IMR-90 (cell line): Measurements from ENCODE around the gene NT5C3B.
"Not testable (repeated sequence)": the region's sequence is repeated elsewhere in the genome, so short reads cannot be mapped to it uniquely, and the experiment has no call there.

Experiments
- CHD1 ChIP-seq: IDR thresholded peaks from 2 replicates; pipeline ENCODE4 v1.6.1; 2012; ENCODE audit warnings: low read depth, low read length, improper control_type of control experiment
- MAZ ChIP-seq: IDR thresholded peaks from 2 replicates; pipeline ENCODE4 v1.6.1; 2012; ENCODE audit warnings: low read depth, mild to moderate bottlenecking, low read length, improper control_type of control experiment, moderate library complexity, borderline replicate concordance
- MXI1 ChIP-seq: IDR thresholded peaks from 2 replicates; pipeline ENCODE4 v1.6.1; 2012; ENCODE audit warnings: low read depth, mild to moderate bottlenecking, low read length, moderate library complexity, borderline replicate concordance
- RAD21 ChIP-seq: IDR thresholded peaks from 2 replicates; pipeline ENCODE4 v1.6.1; 2012; ENCODE audit warnings: low read length, improper control_type of control experiment
- TF ChIP-seq, protein P1 (sequence below): conservative IDR thresholded peaks from 2 replicates; pipeline ENCODE4 v1.5.1; 2012; ENCODE audit warnings: mild to moderate bottlenecking, low read depth, low read length, improper control_type of control experiment
- TF ChIP-seq, protein P2 (sequence below): fragments of 150-350 bp; IDR thresholded peaks from 2 replicates; pipeline ENCODE4 v1.6.1; 2017; ENCODE audit warnings: mild to moderate bottlenecking, antibody characterized with exemption, low read length, low read depth

- TF ChIP-seq, protein P1, sequence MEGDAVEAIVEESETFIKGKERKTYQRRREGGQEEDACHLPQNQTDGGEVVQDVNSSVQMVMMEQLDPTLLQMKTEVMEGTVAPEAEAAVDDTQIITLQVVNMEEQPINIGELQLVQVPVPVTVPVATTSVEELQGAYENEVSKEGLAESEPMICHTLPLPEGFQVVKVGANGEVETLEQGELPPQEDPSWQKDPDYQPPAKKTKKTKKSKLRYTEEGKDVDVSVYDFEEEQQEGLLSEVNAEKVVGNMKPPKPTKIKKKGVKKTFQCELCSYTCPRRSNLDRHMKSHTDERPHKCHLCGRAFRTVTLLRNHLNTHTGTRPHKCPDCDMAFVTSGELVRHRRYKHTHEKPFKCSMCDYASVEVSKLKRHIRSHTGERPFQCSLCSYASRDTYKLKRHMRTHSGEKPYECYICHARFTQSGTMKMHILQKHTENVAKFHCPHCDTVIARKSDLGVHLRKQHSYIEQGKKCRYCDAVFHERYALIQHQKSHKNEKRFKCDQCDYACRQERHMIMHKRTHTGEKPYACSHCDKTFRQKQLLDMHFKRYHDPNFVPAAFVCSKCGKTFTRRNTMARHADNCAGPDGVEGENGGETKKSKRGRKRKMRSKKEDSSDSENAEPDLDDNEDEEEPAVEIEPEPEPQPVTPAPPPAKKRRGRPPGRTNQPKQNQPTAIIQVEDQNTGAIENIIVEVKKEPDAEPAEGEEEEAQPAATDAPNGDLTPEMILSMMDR: not testable (repeated sequence)
- TF ChIP-seq RAD21, CHD1, MAZ, MXI1: not testable (repeated sequence)
- TF ChIP-seq, protein P2, sequence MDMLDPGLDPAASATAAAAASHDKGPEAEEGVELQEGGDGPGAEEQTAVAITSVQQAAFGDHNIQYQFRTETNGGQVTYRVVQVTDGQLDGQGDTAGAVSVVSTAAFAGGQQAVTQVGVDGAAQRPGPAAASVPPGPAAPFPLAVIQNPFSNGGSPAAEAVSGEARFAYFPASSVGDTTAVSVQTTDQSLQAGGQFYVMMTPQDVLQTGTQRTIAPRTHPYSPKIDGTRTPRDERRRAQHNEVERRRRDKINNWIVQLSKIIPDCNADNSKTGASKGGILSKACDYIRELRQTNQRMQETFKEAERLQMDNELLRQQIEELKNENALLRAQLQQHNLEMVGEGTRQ: not testable (repeated sequence)
These were observed 59.7 kb downstream of the NT5C3B start for GRCh38 chr17:41776262-41776900.
